ENCODE results near the gene HCN1. TPM values are rescaled to one million over a fixed set of nuclear protein-coding genes. Genes with fewer than 3 reads are reported as not detected.

HCN1 gene
- total and polyA plus RNA-seq, 2 of the 4 experiments (the other 2 are of a cell fraction), result not detected

- Histone ChIP-seq H3K4me3 (ENCODE audit: insufficient read depth, low read depth, low read length) (no peak overlapping the region), H3K9me3 (ENCODE audit: control insufficient read depth, insufficient read depth, low read length) (peaks cover 4% of the 10 kb centered on the region), H3K56ac (ENCODE audit: extremely low read depth, insufficient read depth, low read length) (no peak overlapping the region), H3K14ac (replicated peaks; ENCODE audit: low read depth, low read length) (no peak overlapping the region), H3K18ac (ENCODE audit: low read depth, low read length) (no peak overlapping the region), H3K4me1 (ENCODE audit: control insufficient read depth, insufficient read depth, low read length) (no peaks in the 10 kb centered on the region), H3K9me1 (ENCODE audit: insufficient read depth, low read length) (no peaks in the 10 kb centered on the region), H3K36me3 (ENCODE audit: control insufficient read depth, insufficient read depth, low read length) (no peaks in the 10 kb centered on the region), H2BK20ac (ENCODE audit: low read depth, low read length) (no peak overlapping the region), H2AK9ac (replicated peaks; ENCODE audit: low read depth, low read length, poor library complexity) (no peak overlapping the region), H4K20me1 (ENCODE audit: insufficient read depth, low read length) (no peaks in the 10 kb centered on the region), H4K8ac (ENCODE audit: low read depth in 2 of 2, low read length in 2 of 2) (no peak overlapping the region), H2BK5ac (ENCODE audit: low read depth, low read length, poor library complexity, severe bottlenecking) (no peak overlapping the region), H3K4me2 (ENCODE audit: low read depth, low read length) (no peak overlapping the region), H4K5ac (ENCODE audit: low read depth, low read length) (no peak overlapping the region), H3K79me1 (ENCODE audit: low read depth in 1 of 2, low read length in 2 of 2) (no peaks in the 10 kb centered on the region), H3K23ac (ENCODE audit: low read depth, low read length) (no peak overlapping the region), H2BK15ac (ENCODE audit: low read depth, low read length) (no peak overlapping the region), H2BK120ac (ENCODE audit: low read depth, low read length) (no peak overlapping the region), H2AK5ac (ENCODE audit: low read depth, low read length) (no peak overlapping the region), H3K27ac (ENCODE audit: insufficient read depth, low read length) (no peak overlapping the region), H3K9ac (ENCODE audit: low read depth, low read length) (no peak overlapping the region), H2AFZ (replicated peaks; ENCODE audit: low read length, poor library complexity) (no peak overlapping the region), H3K4ac (ENCODE audit: low read depth, low read length) (no peak overlapping the region), H4K91ac (ENCODE audit: insufficient read depth, low read depth, low read length) (no peak overlapping the region), H3K27me3 (ENCODE audit: control insufficient read depth, insufficient read depth, low read length) (no peaks in the 10 kb centered on the region)
- WGBS, 2 experiments (ENCODE audit: extremely low coverage in 2 of 2, insufficient read length in 1 of 2), result 97% methylated on average over 12 of the region's 25 CpGs; no CpG with 5 or more reads in 1 of the 2 experiments
- ChIA-PET CTCF (no interaction called here), POLR2A (ENCODE audit: unreplicated experiment) (no interaction called here)
- DNase-seq, result no peak
- no peak for ATAC-seq (ENCODE audit: low read depth)
- no TSS peak for BruUV-seq (replicated peaks)
- dilution Hi-C loops (cut with HindIII; ENCODE audit: low sequenced_read_pairs, unreplicated experiment) (no loop called here), intact Hi-C loops (cut with micrococcal nuclease) (no loop called here), in situ Hi-C loops (cut with MboI; ENCODE audit: low sequenced_read_pairs) (no loop called here)
- TF ChIP-seq USF2 (IDR thresholded peaks at IDR 0.05; ENCODE audit: low read depth, low read length) (no peak), RAD21 (IDR thresholded peaks at IDR 0.05; ENCODE audit: low read length) (no peak), POLR2A (IDR thresholded peaks at IDR 0.05; ENCODE audit: low read depth, low read length) (no peak), BHLHE40 (IDR thresholded peaks at IDR 0.05; ENCODE audit: low read depth, low read length) (no peak)
These were observed 470.6 kb downstream of the HCN1 start for GRCh38 chr5:45225571-45226031.

Measured in IMR-90 (cell line).